ENCODE results near the gene GNAS-AS1. TPM values are rescaled to one million over a fixed set of nuclear protein-coding genes. Genes with fewer than 3 reads are reported as not detected.

Gene GNAS-AS1
- total and polyA plus RNA-seq, 2 donors from 2014 or later = 0.37 to 0.88 TPM

GRCh38 chr20:58816051-58816450 lies 34.7 kb downstream of the GNAS-AS1 start:
- DNase-seq (no peak), FAIRE-seq (no peak)
- TF ChIP-seq CTCF (IDR thresholded peaks at IDR 0.05; ENCODE audit: borderline replicate concordance, extremely low read depth, insufficient read depth) = no peak
- intact Hi-C loops (cut with DNase I) = no loop called here
- H3K36me3 ChIP-seq (ENCODE audit: control insufficient read depth in 2 of 3, insufficient read depth in 3 of 3, low read length in 3 of 3) = no peaks in the 10 kb centered on the region
- H3K9me3 ChIP-seq (ENCODE audit: control insufficient read depth in 2 of 3, insufficient read depth in 1 of 3, low read length in 3 of 3) = no peaks in the 10 kb centered on the region
- H3K4me3 ChIP-seq (ENCODE audit: low read length in 3 of 3) = no peak overlapping the region
- H3K27ac ChIP-seq (ENCODE audit: low read depth in 2 of 2, low read length in 2 of 2) = no peak overlapping the region
- no peaks in the 10 kb centered on the region for H3K4me1 ChIP-seq (ENCODE audit: control insufficient read depth in 2 of 3, insufficient read depth in 2 of 3, low read depth in 1 of 3, low read length in 3 of 3)
- no peak overlapping the region for H3K9ac ChIP-seq (ENCODE audit: low read length in 3 of 3)
- no peaks in the 10 kb centered on the region for H3K27me3 ChIP-seq (ENCODE audit: control insufficient read depth, insufficient read depth, low read length)

- intact Hi-C loops (cut with DNase I) = no loop called here
- no peak for TF ChIP-seq CTCF (IDR thresholded peaks at IDR 0.05; ENCODE audit: borderline replicate concordance, extremely low read depth, insufficient read depth)
- no peak overlapping the region for H3K27ac ChIP-seq (ENCODE audit: low read depth in 2 of 2, low read length in 2 of 2)
- no peak for FAIRE-seq
- H3K36me3 ChIP-seq (ENCODE audit: control insufficient read depth in 2 of 3, insufficient read depth in 3 of 3, low read length in 3 of 3) = no peaks in the 10 kb centered on the region
- H3K9me3 ChIP-seq (ENCODE audit: control insufficient read depth in 2 of 3, insufficient read depth in 1 of 3, low read length in 3 of 3) = no peaks in the 10 kb centered on the region
- DNase-seq = no peak
- H3K4me3 ChIP-seq (ENCODE audit: low read length in 3 of 3) = no peak overlapping the region
- no peaks in the 10 kb centered on the region for H3K4me1 ChIP-seq (ENCODE audit: control insufficient read depth in 2 of 3, insufficient read depth in 2 of 3, low read depth in 1 of 3, low read length in 3 of 3)
- H3K9ac ChIP-seq (ENCODE audit: low read length in 3 of 3) = no peak overlapping the region
- no peaks in the 10 kb centered on the region for H3K27me3 ChIP-seq (ENCODE audit: control insufficient read depth, insufficient read depth, low read length)
Observed at GRCh38 chr20:58815448-58815847, 35.3 kb downstream of the GNAS-AS1 start.

- FAIRE-seq (no peak), DNase-seq (no peak)
- Histone ChIP-seq H3K9ac (ENCODE audit: low read length in 3 of 3) (no peak overlapping the region), H3K4me3 (ENCODE audit: low read length in 3 of 3) (no peak overlapping the region), H3K36me3 (ENCODE audit: control insufficient read depth in 2 of 3, insufficient read depth in 3 of 3, low read length in 3 of 3) (no peaks in the 10 kb centered on the region), H3K27me3 (ENCODE audit: control insufficient read depth, insufficient read depth, low read length) (no peaks in the 10 kb centered on the region), H3K4me1 (ENCODE audit: control insufficient read depth in 2 of 3, insufficient read depth in 2 of 3, low read depth in 1 of 3, low read length in 3 of 3) (no peaks in the 10 kb centered on the region), H3K27ac (ENCODE audit: low read depth in 2 of 2, low read length in 2 of 2) (no peak overlapping the region), H3K9me3 (ENCODE audit: control insufficient read depth in 2 of 3, insufficient read depth in 1 of 3, low read length in 3 of 3) (no peaks in the 10 kb centered on the region)
- no peak for TF ChIP-seq CTCF (IDR thresholded peaks at IDR 0.05; ENCODE audit: borderline replicate concordance, extremely low read depth, insufficient read depth)
- intact Hi-C loops (cut with DNase I) = no loop called here
Observed at GRCh38 chr20:58813369-58813768, 37.3 kb downstream of the GNAS-AS1 start.

GRCh38 chr20:58811334-58811733 lies 39.4 kb downstream of the GNAS-AS1 start:
- no peak for TF ChIP-seq CTCF (IDR thresholded peaks at IDR 0.05; ENCODE audit: borderline replicate concordance, extremely low read depth, insufficient read depth)
- Histone ChIP-seq H3K36me3 (ENCODE audit: control insufficient read depth in 2 of 3, insufficient read depth in 3 of 3, low read length in 3 of 3) (no peaks in the 10 kb centered on the region), H3K9me3 (ENCODE audit: control insufficient read depth in 2 of 3, insufficient read depth in 1 of 3, low read length in 3 of 3) (no peaks in the 10 kb centered on the region), H3K4me3 (ENCODE audit: low read length in 3 of 3) (no peak overlapping the region), H3K27me3 (ENCODE audit: control insufficient read depth, insufficient read depth, low read length) (no peaks in the 10 kb centered on the region), H3K27ac (ENCODE audit: low read depth in 2 of 2, low read length in 2 of 2) (no peak overlapping the region), H3K9ac (ENCODE audit: low read length in 3 of 3) (no peak overlapping the region), H3K4me1 (ENCODE audit: control insufficient read depth in 2 of 3, insufficient read depth in 2 of 3, low read depth in 1 of 3, low read length in 3 of 3) (no peaks in the 10 kb centered on the region)
- intact Hi-C loops (cut with DNase I) = no loop called here
- FAIRE-seq (no peak), DNase-seq (no peak)

Data from kidney (tissue), 14 donors.